HepG2 (cell line): Measurements from ENCODE around the gene GSS.

Source experiments
- FLYWCH1 ChIP-seq: sonication (generic); formaldehyde crosslinking; IDR thresholded peaks from 2 replicates; pipeline ENCODE4 v1.8.1; 2023; ENCODE audit warnings: mild to moderate bottlenecking, missing genetic modification reagents
- ZFX ChIP-seq: sonication (generic); formaldehyde crosslinking; IDR thresholded peaks from 2 replicates; pipeline ENCODE4 v1.4.0; 2020; ENCODE audit warnings: mild to moderate bottlenecking, low read depth, missing genetic modification reagents, moderate library complexity
- TF ChIP-seq, protein P1 (sequence below): sonication (generic); formaldehyde crosslinking; IDR thresholded peaks from 2 replicates; pipeline ENCODE4 v1.5.0; 2020; ENCODE audit warnings: mild to moderate bottlenecking, missing genetic modification reagents, borderline replicate concordance

DNA sequence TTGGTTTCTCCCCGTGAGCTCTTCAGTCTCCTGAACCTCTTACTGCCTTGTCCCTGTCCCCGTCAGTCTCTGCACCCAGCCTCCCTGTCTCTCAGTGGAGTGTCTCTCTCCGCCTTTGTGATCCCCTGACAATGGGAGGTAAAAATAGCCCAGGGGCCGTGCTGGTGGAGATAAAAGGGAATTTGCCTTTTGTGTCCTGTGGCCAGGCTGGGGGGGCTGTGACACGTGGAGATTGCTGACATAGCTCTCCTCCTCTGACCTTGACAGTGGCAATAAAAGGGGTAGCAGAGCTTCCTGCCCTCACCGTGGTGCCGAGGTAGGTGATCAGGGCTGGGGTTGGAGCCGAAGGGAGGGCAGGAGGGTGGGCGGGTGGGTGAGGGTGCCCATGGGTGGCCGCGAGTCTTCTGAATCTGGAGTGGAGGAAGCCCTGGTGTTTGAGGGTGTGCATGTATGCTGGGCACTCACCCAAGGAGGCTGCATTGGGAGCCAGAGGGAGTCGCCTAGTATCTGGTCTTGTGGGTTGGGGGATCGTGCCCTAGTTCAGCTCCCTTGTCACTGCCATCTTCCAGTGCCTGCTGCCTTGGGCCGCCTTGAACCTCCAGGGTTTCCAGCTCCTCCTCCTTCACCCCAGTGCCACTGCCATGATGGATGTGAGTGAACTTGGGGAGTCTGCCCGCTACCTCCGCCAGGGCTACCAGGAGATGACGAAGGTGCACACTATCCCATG, 21.9 kb upstream of the GSS start:
- no peak for TF ChIP-seq ZFX (CRISPR knock-in tag)
- TF ChIP-seq, protein P1, sequence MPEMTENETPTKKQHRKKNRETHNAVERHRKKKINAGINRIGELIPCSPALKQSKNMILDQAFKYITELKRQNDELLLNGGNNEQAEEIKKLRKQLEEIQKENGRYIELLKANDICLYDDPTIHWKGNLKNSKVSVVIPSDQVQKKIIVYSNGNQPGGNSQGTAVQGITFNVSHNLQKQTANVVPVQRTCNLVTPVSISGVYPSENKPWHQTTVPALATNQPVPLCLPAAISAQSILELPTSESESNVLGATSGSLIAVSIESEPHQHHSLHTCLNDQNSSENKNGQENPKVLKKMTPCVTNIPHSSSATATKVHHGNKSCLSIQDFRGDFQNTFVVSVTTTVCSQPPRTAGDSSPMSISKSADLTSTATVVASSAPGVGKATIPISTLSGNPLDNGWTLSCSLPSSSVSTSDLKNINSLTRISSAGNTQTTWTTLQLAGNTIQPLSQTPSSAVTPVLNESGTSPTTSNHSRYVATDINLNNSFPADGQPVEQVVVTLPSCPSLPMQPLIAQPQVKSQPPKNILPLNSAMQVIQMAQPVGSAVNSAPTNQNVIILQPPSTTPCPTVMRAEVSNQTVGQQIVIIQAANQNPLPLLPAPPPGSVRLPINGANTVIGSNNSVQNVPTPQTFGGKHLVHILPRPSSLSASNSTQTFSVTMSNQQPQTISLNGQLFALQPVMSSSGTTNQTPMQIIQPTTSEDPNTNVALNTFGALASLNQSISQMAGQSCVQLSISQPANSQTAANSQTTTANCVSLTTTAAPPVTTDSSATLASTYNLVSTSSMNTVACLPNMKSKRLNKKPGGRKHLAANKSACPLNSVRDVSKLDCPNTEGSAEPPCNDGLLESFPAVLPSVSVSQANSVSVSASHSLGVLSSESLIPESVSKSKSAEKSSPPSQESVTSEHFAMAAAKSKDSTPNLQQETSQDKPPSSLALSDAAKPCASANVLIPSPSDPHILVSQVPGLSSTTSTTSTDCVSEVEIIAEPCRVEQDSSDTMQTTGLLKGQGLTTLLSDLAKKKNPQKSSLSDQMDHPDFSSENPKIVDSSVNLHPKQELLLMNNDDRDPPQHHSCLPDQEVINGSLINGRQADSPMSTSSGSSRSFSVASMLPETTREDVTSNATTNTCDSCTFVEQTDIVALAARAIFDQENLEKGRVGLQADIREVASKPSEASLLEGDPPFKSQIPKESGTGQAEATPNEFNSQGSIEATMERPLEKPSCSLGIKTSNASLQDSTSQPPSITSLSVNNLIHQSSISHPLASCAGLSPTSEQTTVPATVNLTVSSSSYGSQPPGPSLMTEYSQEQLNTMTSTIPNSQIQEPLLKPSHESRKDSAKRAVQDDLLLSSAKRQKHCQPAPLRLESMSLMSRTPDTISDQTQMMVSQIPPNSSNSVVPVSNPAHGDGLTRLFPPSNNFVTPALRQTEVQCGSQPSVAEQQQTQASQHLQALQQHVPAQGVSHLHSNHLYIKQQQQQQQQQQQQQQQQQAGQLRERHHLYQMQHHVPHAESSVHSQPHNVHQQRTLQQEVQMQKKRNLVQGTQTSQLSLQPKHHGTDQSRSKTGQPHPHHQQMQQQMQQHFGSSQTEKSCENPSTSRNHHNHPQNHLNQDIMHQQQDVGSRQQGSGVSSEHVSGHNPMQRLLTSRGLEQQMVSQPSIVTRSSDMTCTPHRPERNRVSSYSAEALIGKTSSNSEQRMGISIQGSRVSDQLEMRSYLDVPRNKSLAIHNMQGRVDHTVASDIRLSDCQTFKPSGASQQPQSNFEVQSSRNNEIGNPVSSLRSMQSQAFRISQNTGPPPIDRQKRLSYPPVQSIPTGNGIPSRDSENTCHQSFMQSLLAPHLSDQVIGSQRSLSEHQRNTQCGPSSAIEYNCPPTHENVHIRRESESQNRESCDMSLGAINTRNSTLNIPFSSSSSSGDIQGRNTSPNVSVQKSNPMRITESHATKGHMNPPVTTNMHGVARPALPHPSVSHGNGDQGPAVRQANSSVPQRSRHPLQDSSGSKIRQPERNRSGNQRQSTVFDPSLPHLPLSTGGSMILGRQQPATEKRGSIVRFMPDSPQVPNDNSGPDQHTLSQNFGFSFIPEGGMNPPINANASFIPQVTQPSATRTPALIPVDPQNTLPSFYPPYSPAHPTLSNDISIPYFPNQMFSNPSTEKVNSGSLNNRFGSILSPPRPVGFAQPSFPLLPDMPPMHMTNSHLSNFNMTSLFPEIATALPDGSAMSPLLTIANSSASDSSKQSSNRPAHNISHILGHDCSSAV, result no peak
- TF ChIP-seq FLYWCH1, result no peak
